HFFc6 (cell line): ENCODE measurements around the gene C1orf21. TPM values are rescaled to one million over a fixed set of nuclear protein-coding genes. Genes with fewer than 3 reads are reported as not detected.

Experiments
- DNase-seq: peaks from one replicate; pipeline ENCODE4 v3.0.0-alpha.2; 2018
- H3K27ac Mint-ChIP-seq: 2 replicates; pipeline ENCODE4 v1.8.0; 2020; ENCODE audit warnings: mild to moderate bottlenecking, mixed read lengths
- H3K27me3 Mint-ChIP-seq: 2 replicates; pipeline ENCODE4 v1.8.0; 2021; ENCODE audit warnings: mild to moderate bottlenecking, moderate library complexity, mixed read lengths; ENCODE audit not compliant: insufficient read depth
- H3K36me3 Mint-ChIP-seq: 2 replicates; pipeline ENCODE4 v1.8.0; 2021; ENCODE audit warnings: low read depth, mixed read lengths
- H3K4me1 Mint-ChIP-seq: 2 replicates; pipeline ENCODE4 v1.8.0; 2020; ENCODE audit warnings: low read depth, mixed read lengths
- H3K4me3 Mint-ChIP-seq: 2 replicates; pipeline ENCODE4 v1.8.0; 2020; ENCODE audit warnings: mild to moderate bottlenecking, moderate library complexity, mixed read lengths
- H3K9me3 Mint-ChIP-seq: 2 replicates; pipeline ENCODE4 v1.8.0; 2020; ENCODE audit warnings: mild to moderate bottlenecking, mixed read lengths
- CTCF ChIP-seq: fragments of 200-600 bp; sonication (generic); IDR thresholded peaks from 2 replicates; pipeline ENCODE4 v1.5.0; 2021; ENCODE audit warnings: antibody characterized with exemption, mild to moderate bottlenecking
- total RNA-seq, 6 experiments: library from RNA; stranded (reverse); fragmentation: NEBNext Ultra II Directional; extraction: Animal tissue kit (Norgen Biotek cat#: 25700); gene quantifications; 2 replicates in 1 of 6; 3 replicates in 5 of 6; pipeline ENCODE4 v1.2.3, GENCODE V29; 2021

C1orf21 gene
- total RNA-seq, 6 experiments from 2014 or later, result 4.0 to 10.2 (median 8.5) TPM

- TF ChIP-seq CTCF, result no peak
- no peaks in the 10 kb centered on the region; the same call in 1 of the 2 replicates for H3K4me1 Mint-ChIP-seq
- no peaks in the 10 kb centered on the region for H3K36me3 Mint-ChIP-seq
- DNase-seq, result no peak
- H3K4me3 Mint-ChIP-seq, result no peak overlapping the region
- no peaks in the 10 kb centered on the region for H3K9me3 Mint-ChIP-seq
- H3K27ac Mint-ChIP-seq, result no peak overlapping the region
- peaks cover 11% of the 10 kb centered on the region for H3K27me3 Mint-ChIP-seq
Observed at GRCh38 chr1:184669391-184669790, 282.6 kb downstream of the C1orf21 start.

GRCh38 chr1:184672013-184672726 is 285.3 kb downstream of the C1orf21 start:
- no peak overlapping the region for H3K27ac Mint-ChIP-seq
- TF ChIP-seq CTCF, result no peak
- H3K27me3 Mint-ChIP-seq, result peaks cover 12% of the 10 kb centered on the region
- no peaks in the 10 kb centered on the region for H3K4me1 Mint-ChIP-seq
- H3K9me3 Mint-ChIP-seq, result no peaks in the 10 kb centered on the region
- no peak overlapping the region for H3K4me3 Mint-ChIP-seq
- no peaks in the 10 kb centered on the region for H3K36me3 Mint-ChIP-seq
- no peak for DNase-seq

GRCh38 chr1:184673305-184673704 is 286.5 kb downstream of the C1orf21 start:
- DNase-seq, result no peak
- Mint-ChIP-seq H3K4me3 (no peak overlapping the region), H3K4me1 (no peaks in the 10 kb centered on the region), H3K27me3 (peaks cover 12% of the 10 kb centered on the region), H3K9me3 (no peaks in the 10 kb centered on the region), H3K27ac (no peak overlapping the region), H3K36me3 (no peaks in the 10 kb centered on the region)
- no peak for TF ChIP-seq CTCF

GRCh38 chr1:184677344-184677743 is 290.5 kb downstream of the C1orf21 start:
- H3K4me3 Mint-ChIP-seq, result no peak overlapping the region
- no peaks in the 10 kb centered on the region for H3K4me1 Mint-ChIP-seq
- H3K27ac Mint-ChIP-seq, result no peak overlapping the region
- peaks cover 17% of the 10 kb centered on the region for H3K36me3 Mint-ChIP-seq
- TF ChIP-seq CTCF, result no peak
- H3K27me3 Mint-ChIP-seq, result peaks cover 11% of the 10 kb centered on the region; the same call in 1 of the 2 replicates
- peaks cover 21% of the 10 kb centered on the region for H3K9me3 Mint-ChIP-seq
- DNase-seq, result no peak
